ENCODE results near the gene LYZL2. TPM values are rescaled to one million over a fixed set of nuclear protein-coding genes. Genes with fewer than 3 reads are reported as not detected.

The LYZL2 gene
- total RNA-seq, 1 donor from 2014 or later = not detected

GRCh38 chr10:30586828-30587227 is 42.7 kb downstream of the LYZL2 start:
- no peak for DNase-seq
- intact Hi-C loops (cut with micrococcal nuclease) = no loop called here
- H3K4me3 ChIP-seq = no peak overlapping the region
- no peaks in the 10 kb centered on the region for H3K9me3 ChIP-seq (replicated peaks)
- H3K27ac ChIP-seq (replicated peaks) = no peak overlapping the region
- H3K36me3 ChIP-seq = no peaks in the 10 kb centered on the region
- H3K4me1 ChIP-seq = peaks cover 27% of the 10 kb centered on the region
- H3K27me3 ChIP-seq (ENCODE audit: low read depth) = no peaks in the 10 kb centered on the region
- TF ChIP-seq CTCF (IDR thresholded peaks at IDR 0.05; ENCODE audit: borderline replicate concordance) = no peak

- Histone ChIP-seq H3K4me1 (peaks cover 33% of the 10 kb centered on the region), H3K36me3 (no peaks in the 10 kb centered on the region), H3K27ac (replicated peaks) (peak overlapping the region; percentile 88), H3K27me3 (ENCODE audit: low read depth) (no peaks in the 10 kb centered on the region), H3K4me3 (peak overlapping the region; percentile 54), H3K9me3 (replicated peaks) (no peaks in the 10 kb centered on the region)
- intact Hi-C loops (cut with micrococcal nuclease) = no loop called here
- peak; percentile 57 for DNase-seq
- TF ChIP-seq CTCF (IDR thresholded peaks at IDR 0.05; ENCODE audit: borderline replicate concordance) = no peak
Observed at GRCh38 chr10:30583778-30584415, 45.7 kb downstream of the LYZL2 start.

- no peak for DNase-seq
- peak overlapping the region; percentile 11 for H3K27ac ChIP-seq (replicated peaks)
- H3K9me3 ChIP-seq (replicated peaks) = no peaks in the 10 kb centered on the region
- H3K36me3 ChIP-seq = no peaks in the 10 kb centered on the region
- intact Hi-C loops (cut with micrococcal nuclease) = no loop called here
- H3K4me1 ChIP-seq = peaks cover 25% of the 10 kb centered on the region
- H3K4me3 ChIP-seq = no peak overlapping the region
- peak; percentile 82 for TF ChIP-seq CTCF (IDR thresholded peaks at IDR 0.05; ENCODE audit: borderline replicate concordance)
- peaks cover 5% of the 10 kb centered on the region for H3K27me3 ChIP-seq (ENCODE audit: low read depth)
Observed at GRCh38 chr10:30581779-30582380, 47.7 kb downstream of the LYZL2 start.

GRCh38 chr10:30580676-30581075 is 48.9 kb downstream of the LYZL2 start:
- intact Hi-C loops (cut with micrococcal nuclease) = no loop called here
- H3K4me1 ChIP-seq = peaks cover 25% of the 10 kb centered on the region

GRCh38 chr10:30580241-30580640 is 49.3 kb downstream of the LYZL2 start:
- peaks cover 25% of the 10 kb centered on the region for H3K4me1 ChIP-seq
- no peak for TF ChIP-seq CTCF (IDR thresholded peaks at IDR 0.05; ENCODE audit: borderline replicate concordance)

More at GRCh38 chr10:30580676-30581075, 48.9 kb downstream of the LYZL2 start:
- Histone ChIP-seq H3K36me3 (no peaks in the 10 kb centered on the region), H3K27ac (replicated peaks) (no peak overlapping the region), H3K9me3 (replicated peaks) (no peaks in the 10 kb centered on the region), H3K4me3 (no peak overlapping the region), H3K27me3 (ENCODE audit: low read depth) (peaks cover 5% of the 10 kb centered on the region)
- TF ChIP-seq CTCF (IDR thresholded peaks at IDR 0.05; ENCODE audit: borderline replicate concordance) = no peak
- DNase-seq = no peak

More at GRCh38 chr10:30580241-30580640, 49.3 kb downstream of the LYZL2 start:
- no peak overlapping the region for H3K4me3 ChIP-seq
- H3K27me3 ChIP-seq (ENCODE audit: low read depth) = peaks cover 5% of the 10 kb centered on the region
- intact Hi-C loops (cut with micrococcal nuclease) = no loop called here
- H3K36me3 ChIP-seq = no peaks in the 10 kb centered on the region
- H3K27ac ChIP-seq (replicated peaks) = no peak overlapping the region
- no peaks in the 10 kb centered on the region for H3K9me3 ChIP-seq (replicated peaks)
- DNase-seq = no peak
